HTERT RPE-1 (cell line): ENCODE measurements around the gene GPR68.

ENCODE experiments used
- in situ Hi-C: fragments of 300-500 bp; cut with MboI; formaldehyde crosslinking; loops from 4 replicates; pipeline ENCODE4 v1.14.3; 2020; ENCODE audit warnings: low sequenced_read_pairs

Gene GPR68, protein sequence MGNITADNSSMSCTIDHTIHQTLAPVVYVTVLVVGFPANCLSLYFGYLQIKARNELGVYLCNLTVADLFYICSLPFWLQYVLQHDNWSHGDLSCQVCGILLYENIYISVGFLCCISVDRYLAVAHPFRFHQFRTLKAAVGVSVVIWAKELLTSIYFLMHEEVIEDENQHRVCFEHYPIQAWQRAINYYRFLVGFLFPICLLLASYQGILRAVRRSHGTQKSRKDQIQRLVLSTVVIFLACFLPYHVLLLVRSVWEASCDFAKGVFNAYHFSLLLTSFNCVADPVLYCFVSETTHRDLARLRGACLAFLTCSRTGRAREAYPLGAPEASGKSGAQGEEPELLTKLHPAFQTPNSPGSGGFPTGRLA

DNA sequence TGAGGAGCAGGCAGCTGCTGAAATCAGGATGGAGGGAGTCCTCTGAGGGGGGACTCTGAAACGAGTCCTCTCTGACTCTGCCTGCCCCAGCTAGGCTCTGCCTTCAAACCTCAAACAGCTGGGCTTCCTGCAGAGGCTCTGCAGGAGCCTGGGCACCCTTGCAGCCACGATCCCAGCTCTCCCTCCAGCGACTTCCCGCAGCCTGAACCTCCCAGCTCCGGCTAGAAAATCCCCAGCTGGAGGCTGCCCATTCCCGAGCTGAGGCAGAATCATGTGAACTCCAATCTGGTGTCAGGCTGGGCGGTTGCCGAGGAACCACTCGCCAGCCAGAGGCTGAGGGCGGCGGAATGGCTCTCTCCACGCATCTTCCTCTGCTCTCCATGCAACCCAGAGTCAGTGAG lies at the start of gene GPR68:
TSS of gene GPR68 (minus strand) at position 204 of the 401 bp plus-strand sequence. CDS start 9,654 bp downstream, outside the sequence.
- in situ Hi-C loops, result no loop called here

DNA sequence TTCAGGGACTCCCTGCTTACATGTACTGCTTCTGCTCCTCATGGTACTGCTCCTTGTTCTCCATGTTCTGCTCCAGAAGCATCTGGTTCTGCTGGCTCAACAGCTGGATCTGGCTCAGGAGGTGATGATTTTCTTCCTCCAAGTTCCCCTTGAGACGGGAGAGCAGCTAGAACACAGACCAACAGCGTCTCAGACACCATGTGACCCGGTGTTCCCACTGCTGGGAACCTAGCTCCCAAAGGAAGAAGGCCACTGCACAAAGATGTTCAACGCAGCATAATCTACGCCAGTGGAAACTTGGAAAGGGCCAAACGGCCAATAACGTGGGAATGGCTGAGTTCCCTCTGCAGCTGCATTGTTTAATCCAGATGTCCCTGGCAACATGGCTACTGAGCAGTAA lies 49.6 kb upstream of the GPR68 start:
- in situ Hi-C loops, result no loop called here

DNA sequence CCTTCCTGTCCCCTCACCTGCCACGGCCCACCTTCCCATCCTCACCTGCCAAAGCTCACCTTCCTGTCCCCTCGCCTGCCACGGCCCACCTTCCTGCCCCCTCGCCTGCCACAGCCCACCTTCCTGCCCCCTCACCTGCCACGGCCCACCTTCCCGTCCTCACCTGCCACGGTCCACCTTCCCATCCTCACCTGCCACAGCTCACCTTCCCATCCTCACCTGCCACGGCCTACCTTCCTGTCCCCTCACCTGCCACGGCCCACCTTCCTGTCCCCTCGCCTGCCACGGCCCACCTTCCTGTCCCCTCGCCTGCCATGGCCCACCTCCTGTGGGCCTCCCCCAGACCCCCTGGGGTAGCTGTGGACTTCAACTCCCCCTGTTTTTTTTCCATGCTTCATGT lies 48.8 kb upstream of the GPR68 start:
- in situ Hi-C loops, result no loop called here

DNA sequence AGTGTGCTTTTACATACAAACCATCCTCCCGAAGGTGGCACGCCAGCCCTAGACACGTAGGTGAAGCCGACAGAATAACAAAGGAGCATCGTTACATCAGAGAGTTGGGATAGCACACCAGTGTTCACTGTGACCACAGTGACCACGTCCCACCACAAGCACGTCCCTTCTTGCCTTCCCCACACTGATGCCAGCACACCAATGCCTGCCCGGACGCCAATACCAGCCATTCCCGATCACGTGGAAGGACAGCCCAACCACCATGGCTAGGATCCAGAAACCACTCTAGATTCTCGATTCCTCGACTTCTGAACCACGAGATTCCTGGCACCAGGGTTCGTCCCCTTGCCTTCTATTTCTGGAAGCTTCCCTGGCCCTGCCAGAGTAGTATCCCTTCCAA lies 48.0 kb upstream of the GPR68 start:
- in situ Hi-C loops, result no loop called here

DNA sequence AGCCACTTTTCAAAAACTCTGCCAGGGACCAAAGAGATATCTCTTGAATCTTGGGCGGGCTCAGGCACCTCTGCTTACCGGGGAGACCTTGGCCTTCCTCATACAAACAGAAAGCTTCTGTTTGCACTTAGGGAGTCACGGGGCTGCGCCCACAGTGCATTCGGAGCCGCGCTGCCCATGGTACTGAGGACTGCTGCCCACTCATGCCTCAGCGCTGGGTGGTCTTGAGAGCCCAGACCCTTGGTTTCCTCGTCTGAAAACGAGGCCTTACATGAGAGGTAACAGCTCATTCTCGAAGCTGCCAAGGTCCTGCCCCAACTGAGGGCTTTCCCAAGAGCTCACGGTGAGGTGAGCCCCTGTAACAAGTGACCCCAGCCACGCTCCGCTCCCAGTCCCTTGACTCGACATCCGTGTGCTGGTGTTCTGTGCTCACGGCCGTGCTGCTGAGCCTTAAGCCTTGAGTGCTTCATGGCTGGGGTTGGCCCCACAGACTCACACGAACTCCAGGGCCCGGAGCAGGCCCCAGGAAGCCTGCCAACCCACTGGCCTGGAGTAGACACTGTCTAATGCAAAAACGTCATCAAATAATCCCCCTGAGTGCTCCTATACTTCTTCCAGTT lies 47.4 kb upstream of the GPR68 start:
- in situ Hi-C loops, result no loop called here

DNA sequence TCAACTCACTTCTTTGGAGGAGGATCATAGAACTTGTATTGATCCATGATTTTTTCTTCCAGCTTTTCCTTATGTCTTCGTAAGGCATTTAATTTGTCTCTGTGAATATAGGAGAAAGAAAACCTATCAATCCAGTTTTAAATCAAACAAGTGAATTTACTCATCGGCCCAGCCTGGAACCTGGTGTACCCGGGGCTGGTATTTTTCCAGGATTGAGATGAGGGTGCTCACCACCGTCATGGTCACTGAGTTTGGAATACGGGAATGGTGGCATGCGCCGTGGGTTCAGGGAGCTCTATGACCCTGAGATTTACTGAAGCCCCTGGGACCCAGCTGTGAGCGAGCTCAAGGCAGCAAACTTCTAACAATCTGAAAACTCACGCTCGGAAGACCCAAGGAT lies 46.5 kb upstream of the GPR68 start:
- in situ Hi-C loops, result no loop called here

DNA sequence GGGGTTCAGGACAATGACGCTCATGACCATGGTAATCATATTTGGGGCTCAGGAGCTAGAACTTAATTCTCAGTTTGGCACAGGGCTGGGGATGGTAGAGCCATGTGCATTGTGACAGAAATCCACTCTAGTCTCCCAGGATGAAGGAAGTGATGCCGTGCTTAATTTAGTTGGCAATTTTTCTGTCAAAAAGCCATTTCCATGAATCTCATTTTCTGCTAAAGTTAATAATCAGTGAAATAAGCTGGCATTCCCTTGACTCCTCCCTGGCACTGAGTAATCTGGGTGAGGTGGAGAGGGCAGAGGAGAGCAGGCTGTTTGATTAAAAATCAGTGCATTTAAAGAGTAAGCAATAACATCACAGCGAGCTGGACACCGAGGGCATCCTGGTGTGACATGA lies 45.0 kb upstream of the GPR68 start:
- in situ Hi-C loops, result no loop called here

DNA sequence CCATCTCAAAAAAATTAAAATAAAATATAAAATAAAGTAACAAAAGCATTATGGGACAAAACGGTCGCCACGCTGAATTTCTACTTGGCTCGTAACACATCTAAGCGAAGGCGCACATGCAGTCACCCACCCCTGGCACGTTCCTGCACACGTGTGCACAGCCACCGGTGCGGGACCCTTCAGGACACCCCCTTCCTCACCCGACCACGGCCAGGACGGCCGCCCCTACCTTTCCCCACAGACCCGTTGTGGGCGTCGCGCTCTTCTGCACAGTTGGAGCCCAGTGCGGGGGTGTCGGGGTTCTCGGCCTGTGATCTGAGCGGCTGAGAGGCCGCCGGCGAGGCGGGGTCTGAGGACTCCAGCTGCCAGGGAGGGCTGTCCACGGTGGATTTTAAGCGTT lies 44.4 kb upstream of the GPR68 start:
- in situ Hi-C loops, result no loop called here

DNA sequence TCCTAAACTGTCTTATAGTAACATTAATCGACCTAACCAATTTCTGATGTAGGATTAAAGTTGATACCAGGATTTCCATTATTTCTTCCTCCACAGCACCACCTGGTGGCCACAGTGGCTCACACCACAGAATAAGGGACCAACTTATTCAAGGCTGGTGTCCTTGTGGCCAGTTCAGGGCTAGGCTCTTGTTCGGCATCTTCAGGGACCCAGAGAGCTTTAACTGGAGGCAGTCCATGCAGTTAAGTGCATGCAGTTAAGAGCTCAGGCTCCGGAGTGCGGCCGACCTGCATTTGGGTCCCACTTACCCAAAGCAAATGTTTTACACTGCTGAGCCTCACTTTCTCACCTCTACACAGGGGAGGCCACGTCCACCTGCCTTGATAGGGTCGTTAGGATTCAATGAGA lies 42.0 kb upstream of the GPR68 start:
- in situ Hi-C loops, result no loop called here

DNA sequence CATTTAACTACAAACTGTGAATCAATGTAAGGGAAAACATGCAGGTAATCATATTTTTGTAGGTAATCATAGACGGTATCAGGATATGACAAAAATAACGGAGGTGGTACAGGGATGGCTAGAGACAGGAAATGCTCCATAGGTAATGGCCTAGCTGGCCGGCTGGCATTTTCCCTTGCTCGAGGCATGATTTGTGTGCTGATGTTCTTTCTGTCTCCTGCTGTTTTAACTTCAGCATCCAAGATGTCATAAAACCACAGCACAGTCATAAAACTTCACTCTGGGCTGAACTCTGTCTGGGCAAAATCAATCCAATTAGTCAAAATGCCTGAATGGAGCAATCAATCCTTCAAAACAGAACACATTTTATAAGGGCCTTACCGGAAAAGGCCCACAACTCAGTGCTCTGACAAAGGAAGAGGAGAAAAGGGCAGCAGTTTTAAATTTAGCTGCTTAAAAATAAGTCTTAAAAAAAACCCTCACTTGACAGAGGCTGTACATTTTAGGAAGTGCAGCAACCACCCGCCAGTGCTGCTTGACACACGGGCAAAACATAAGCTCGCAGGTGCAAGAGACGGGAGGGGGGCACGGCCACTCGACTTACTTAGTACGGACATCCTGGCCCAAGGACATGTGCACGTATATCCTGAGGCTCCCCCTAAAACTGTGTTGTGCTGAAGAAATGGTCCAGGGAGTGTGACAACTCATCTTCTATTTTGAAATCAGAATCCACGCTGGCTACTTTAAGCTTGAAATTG lies 40.5 kb upstream of the GPR68 start:
- in situ Hi-C loops, result no loop called here

DNA sequence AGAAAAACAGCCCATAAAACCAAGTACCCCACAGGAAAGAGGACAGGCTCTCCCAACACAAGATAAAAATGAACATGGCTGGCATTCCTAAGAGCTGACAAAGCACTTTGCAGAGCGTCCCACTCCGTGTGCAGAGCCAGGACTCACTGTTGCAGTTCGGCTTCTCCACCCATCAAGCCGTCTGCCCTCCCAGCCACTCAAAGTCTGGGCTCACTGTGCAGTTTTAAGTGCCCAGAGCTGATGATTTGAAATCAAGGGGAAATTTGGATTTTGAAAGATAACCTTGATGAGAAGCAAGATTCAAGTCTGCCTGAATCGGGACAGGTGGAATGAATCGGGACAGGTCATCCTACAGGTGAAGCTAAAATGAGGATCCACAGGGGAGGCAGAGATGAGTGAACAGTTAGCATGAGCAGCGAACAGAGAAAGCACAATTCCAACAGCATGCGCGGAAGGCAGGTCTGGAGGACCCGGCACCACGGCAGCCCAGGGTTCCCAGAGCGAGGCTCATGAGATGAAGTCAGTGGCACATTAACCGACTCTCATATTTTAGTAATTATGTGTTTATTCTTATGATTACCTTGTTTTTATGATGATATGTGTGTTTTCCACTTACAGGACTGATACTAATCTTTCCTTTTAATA lies 39.8 kb upstream of the GPR68 start:
- in situ Hi-C loops, result no loop called here

DNA sequence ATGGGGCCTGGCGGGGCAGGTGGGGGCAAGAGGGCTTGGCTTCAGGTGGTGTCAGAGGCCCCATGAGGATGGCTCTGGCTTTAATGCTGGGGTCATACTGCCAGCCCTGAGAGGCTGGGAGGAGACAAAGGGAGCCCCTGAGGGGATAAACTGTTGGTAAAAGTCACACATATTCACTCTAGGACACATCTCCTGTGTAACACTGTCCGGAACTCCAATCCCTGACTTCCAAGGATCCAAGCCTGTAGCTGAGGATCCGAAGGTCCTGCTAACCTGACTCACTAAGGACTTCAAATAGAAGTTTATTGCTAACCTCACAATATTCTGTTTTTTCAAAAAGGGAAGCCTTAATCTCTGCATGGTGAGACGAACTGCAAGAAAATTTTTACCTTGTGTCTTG lies 39.2 kb upstream of the GPR68 start:
- in situ Hi-C loops, result no loop called here

DNA sequence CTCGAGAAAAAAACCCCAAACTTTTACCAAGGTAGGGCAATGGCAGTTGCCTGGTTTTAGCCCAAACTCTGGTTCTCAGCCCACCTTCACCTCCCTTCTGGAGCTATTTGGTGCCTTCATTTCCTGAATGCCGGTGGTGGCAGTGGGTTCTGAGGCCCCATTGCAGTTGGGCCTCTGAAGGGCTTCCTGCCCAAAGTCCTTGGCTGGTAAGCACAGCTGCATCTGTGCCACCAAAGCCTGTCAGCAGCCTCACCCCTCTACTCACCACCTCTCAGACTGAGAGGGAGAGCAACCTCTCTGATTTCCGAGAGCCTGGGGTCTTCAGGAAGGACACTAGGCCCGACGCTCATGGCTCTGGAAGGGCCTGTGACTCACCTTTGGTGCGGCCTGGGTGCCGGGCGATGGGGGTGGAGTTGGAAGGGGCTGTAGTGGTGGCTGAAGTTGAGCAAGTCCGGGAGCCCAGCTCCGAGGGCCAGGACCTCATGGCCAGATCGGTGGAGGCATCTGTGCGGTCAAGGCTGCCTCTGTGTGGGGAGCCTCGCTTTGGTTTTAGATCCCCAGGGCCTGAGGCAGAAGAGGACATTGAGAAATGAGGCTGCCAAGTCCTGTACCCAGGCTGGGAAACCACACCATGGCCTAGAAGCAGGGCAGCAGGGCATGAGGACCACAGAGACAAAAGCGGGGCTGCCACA lies 38.6 kb upstream of the GPR68 start:
- in situ Hi-C loops, result no loop called here

DNA sequence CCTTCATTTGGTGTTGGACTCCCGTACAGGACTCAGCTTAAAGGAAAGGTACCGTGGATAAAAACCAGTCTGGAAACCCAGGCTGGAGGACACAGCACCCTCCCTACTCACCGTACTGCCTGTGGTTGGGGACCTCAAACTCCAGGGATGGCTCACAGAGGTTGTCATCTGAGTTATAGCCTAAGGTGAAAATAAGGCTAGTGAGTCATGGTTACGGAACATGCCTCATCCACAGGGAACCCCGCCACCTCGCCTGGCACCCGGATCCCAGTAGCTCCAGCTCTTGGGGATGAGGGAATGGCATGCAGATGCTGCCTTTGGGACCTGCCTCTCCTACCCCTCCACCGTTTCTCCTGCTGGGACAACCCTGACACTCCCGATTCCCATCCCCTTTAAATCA lies 36.8 kb upstream of the GPR68 start:
- in situ Hi-C loops, result no loop called here

DNA sequence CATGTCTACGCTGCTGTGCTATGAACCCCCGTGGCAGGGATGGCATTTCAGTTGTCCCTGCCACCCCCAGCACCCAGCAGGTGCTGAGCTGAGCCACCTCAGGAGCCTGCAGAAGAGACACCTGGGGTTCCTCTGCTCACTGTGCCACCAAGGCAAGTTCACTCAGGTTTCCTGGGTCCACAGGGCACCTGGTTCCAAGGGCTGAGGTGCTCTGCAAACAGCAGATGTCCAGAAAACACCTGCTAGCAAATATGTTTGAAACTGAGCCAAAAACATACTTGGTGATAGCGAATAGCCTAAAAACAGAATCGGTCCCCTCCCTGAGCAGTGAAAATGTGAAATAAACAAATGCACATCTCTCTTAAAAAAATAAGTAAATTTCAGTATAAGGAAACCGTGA lies 35.6 kb upstream of the GPR68 start:
- in situ Hi-C loops, result no loop called here

DNA sequence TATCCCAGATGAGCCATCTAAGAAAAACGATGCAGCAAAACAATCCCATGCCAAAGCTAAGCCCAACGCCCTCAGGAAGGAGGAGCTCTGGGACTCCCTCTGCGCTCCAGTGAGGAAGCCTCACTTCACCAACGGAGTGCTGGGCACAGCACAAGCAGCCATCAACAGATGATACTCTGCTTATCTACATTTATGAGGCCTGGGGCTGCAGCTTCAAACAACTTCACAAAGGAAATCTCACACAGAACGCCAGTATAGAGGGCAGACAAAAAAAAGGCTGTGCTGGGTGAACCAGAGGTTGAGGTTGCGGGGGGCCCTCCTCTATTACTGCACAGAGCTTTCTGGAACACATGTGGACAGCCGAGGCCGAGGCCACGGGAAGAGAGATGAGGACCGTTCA lies 34.9 kb upstream of the GPR68 start:
- in situ Hi-C loops, result no loop called here

DNA sequence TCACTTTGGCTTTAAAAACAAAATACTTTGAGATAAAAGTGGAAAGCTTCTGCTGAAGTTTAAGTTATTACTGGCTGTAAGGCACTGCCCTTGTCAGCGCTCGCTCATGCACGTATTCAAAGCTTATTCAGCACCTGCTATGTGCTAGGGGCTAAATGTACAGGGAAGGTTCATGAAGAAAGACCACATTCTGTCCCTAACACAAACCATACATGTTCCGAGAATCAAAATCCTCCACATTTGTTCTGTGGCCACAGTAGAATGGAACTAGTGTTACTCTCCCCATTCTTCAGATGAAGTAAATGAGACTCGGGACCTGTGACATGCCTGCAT lies 33.8 kb upstream of the GPR68 start:
- in situ Hi-C loops, result no loop called here

DNA sequence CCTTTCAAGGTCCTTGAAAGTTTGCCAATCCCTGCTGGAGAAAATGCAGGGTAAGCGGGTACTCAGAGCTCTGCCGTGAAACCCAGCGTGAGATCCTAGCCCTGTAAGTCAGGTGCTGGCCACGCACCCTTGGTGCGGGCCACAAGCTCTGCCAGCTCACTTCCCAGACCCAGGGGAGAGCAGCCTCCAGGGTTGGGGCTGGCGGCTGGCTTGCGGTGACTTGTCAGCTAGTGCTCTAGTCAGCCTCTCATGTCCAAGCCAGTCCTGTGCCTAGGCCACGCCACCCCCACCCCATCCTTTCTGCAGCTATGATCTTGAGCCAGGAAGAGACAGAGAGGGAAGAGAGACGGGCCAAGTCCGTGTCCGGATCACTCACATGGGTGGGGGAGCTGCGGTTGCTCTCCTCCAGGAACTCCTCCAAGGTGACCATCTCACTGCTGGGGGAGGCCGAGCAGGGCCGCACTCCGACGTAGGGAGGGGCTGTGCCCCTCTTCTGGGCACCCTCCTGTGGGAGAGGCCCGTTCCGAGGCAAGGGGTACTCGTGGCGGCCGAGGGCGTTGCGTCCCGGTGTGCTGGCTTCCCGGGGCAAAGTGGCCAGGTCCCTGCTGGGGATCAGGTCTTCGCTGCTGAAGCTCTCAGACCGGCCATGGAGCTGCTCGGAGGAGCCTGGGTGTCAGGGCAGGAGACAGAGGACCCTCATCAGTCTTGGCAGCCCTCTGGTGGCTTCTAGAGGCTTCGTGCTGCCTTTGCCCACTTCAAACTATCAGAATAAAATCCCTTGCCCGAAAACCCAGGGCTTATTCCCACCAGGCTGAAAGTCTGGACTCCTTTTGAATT lies 33.3 kb upstream of the GPR68 start:
- in situ Hi-C loops, result no loop called here

DNA sequence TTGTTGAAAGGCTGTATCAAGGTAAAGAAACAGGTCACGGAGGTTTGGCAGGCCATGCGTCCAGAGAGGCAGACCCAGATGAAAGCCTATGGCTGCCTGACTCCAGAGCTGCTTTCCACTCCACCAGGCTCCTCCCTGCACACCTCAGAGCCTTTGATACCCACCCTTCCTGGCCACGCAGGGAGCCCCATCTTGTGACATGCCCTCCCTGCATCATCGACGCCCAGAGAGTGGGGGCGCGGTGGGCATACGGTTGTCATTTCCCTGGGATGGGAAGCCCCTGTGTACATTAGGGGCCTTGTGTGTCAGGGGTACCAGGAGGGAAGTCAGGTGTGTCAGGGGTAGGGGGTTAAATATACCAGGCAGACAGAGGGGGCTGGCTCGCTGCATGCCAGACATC lies 30.3 kb upstream of the GPR68 start:
- in situ Hi-C loops, result no loop called here

DNA sequence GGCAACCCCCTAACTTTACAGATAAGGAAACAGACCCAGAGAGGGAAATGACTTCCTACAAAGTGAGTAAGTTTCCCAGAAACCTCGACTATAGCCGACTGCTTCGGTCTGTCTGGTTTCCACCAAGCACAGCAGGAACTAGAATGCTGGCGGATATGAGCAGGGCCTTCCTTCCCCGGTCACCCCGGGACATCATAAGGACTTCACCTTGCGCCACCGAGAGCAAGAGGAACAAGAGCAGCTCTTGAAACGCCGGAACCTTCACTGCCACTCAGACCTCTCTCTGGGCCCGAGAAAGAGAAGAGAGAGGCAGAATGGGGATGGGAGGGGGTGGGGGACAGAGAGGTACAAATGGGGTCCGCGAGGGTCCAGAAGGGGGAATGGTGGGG lies 29.4 kb upstream of the GPR68 start:
- in situ Hi-C loops, result no loop called here
